Endothelial cell of umbilical vein (primary cell): ENCODE results near the gene ETV3L. TPM values are rescaled to one million over a fixed set of nuclear protein-coding genes. Genes with fewer than 3 reads are reported as not detected.

Experiments
- BruUV-seq: library from RNA; stranded (reverse); fragments of 400-500 nt; replicated peaks from 2 replicates; lab custom pipeline; 2021; lab: Mats Ljungman, UMichigan
- CTCF ChIA-PET: fragments of 300-600, 350-600 bp; sonication (Branson Sonifier 250); formaldehyde crosslinking; loops from one replicate; lab custom pipeline; 2021; ENCODE audit warnings: antibody characterized with exemption, inconsistent platforms; lab: Charles Lee
- POLR2A ChIA-PET: fragments of 300-600, 350-600 bp; sonication (Branson Sonifier 250); formaldehyde crosslinking; loops from one replicate; lab custom pipeline; 2021; ENCODE audit warnings: antibody characterized with exemption, inconsistent platforms; lab: Charles Lee
- DNase-seq: peaks from one replicate; pipeline ENCODE4 v3.0.0-alpha.2; 2011; ENCODE audit warnings: low read depth, low spot score
- FAIRE-seq: peaks from 2 replicates; lab custom pipeline; 2011; peaks lifted over from hg19 to GRCh38; lab: Jason Lieb, UNC
- H2AFZ ChIP-seq: 2 replicates; pipeline ENCODE4 v1.6.0; 2012; ENCODE audit warnings: low read depth, low read length, control low read depth, inconsistent platforms
- H3K27ac ChIP-seq: 2 replicates; pipeline ENCODE4 v1.5.1; 2011; ENCODE audit warnings: low read depth, mild to moderate bottlenecking, control low read depth, low read length, moderate library complexity; ENCODE audit not compliant: insufficient read depth
- H3K27me3 ChIP-seq, 2 experiments: 2 replicates each; pipeline versions ENCODE4 v1.6.0 to v1.6.1; 2011; ENCODE audit warnings: low read length in 2 of 2, mixed read lengths in 1 of 2; ENCODE audit not compliant: control insufficient read depth in 2 of 2, insufficient read depth in 2 of 2
- H3K36me3 ChIP-seq, 2 experiments: 2 replicates in 1 of 2; 3 replicates in 1 of 2; pipeline ENCODE4 v1.5.1; 2011; ENCODE audit warnings: low read length in 2 of 2, mild to moderate bottlenecking in 1 of 2, moderate library complexity in 1 of 2; ENCODE audit not compliant: control insufficient read depth in 2 of 2, insufficient read depth in 2 of 2; ENCODE audit errors: extremely low read depth in 1 of 2
- H3K4me1 ChIP-seq: 3 replicates; pipeline ENCODE4 v1.5.1; 2011; ENCODE audit warnings: mild to moderate bottlenecking, low read length; ENCODE audit not compliant: control insufficient read depth, insufficient read depth; ENCODE audit errors: extremely low read depth
- H3K4me2 ChIP-seq: 2 replicates; pipeline ENCODE4 v1.6.1; 2011; ENCODE audit warnings: low read length, control low read depth, mixed read lengths; ENCODE audit not compliant: insufficient read depth
- H3K4me3 ChIP-seq, 3 experiments: fragments of 200-600 bp in 1 of 3; sonication (generic), shearing (Covaris generic) in 1 of 3; replicated peaks in 1 of 3; 2 replicates each; pipeline ENCODE4 v1.5.1; 2011 to 2016; ENCODE audit warnings: control low read depth in 3 of 3, low read length in 3 of 3, mild to moderate bottlenecking in 2 of 3, inconsistent platforms in 1 of 3, low read depth in 1 of 3, moderate library complexity in 1 of 3; ENCODE audit not compliant: insufficient read depth in 1 of 3
- H3K79me2 ChIP-seq: 2 replicates; pipeline ENCODE4 v1.6.0; 2012; ENCODE audit warnings: low read length, inconsistent platforms; ENCODE audit not compliant: control insufficient read depth, insufficient read depth
- H3K9ac ChIP-seq: replicated peaks from 2 replicates; pipeline ENCODE3; 2011; ENCODE audit warnings: low read length, control low read depth; ENCODE audit not compliant: insufficient read depth; ENCODE audit errors: extremely low read depth
- H3K9me1 ChIP-seq: replicated peaks from 3 replicates; pipeline ENCODE4 v1.6.0; 2011; ENCODE audit warnings: mild to moderate bottlenecking, low read length; ENCODE audit not compliant: control insufficient read depth, insufficient read depth; ENCODE audit errors: extremely low read depth
- H3K9me3 ChIP-seq: replicated peaks from 2 replicates; pipeline ENCODE4 v1.5.1; 2012; ENCODE audit warnings: low read length, inconsistent platforms; ENCODE audit not compliant: control insufficient read depth, insufficient read depth
- H4K20me1 ChIP-seq: replicated peaks from 2 replicates; pipeline ENCODE3; 2011; ENCODE audit warnings: mild to moderate bottlenecking, low read length; ENCODE audit not compliant: control insufficient read depth, insufficient read depth; ENCODE audit errors: extremely low read depth
- EZH2 ChIP-seq: IDR thresholded peaks from 2 replicates; pipeline ENCODE4 v1.6.1; 2012; ENCODE audit warnings: borderline replicate concordance, low read depth, mild to moderate bottlenecking, moderate library complexity, low read length, inconsistent platforms; ENCODE audit not compliant: severe bottlenecking
- FOS ChIP-seq: IDR thresholded peaks from 2 replicates; pipeline ENCODE4 v1.6.1; 2011; ENCODE audit warnings: mild to moderate bottlenecking, low read length, moderate library complexity, borderline replicate concordance; ENCODE audit not compliant: insufficient read depth
- GATA2 ChIP-seq: IDR thresholded peaks from 2 replicates; pipeline ENCODE4 v1.7.0; 2011; ENCODE audit warnings: low read depth, mild to moderate bottlenecking, moderate library complexity, mixed read lengths, low read length; ENCODE audit not compliant: insufficient read length, insufficient read depth
- JUN ChIP-seq: IDR thresholded peaks from 2 replicates; pipeline ENCODE4 v1.6.1; 2011; ENCODE audit warnings: borderline replicate concordance, low read depth; ENCODE audit not compliant: insufficient read length, insufficient read depth
- MYC ChIP-seq: IDR thresholded peaks from one replicate; pipeline ENCODE4 v1.6.1; 2011; ENCODE audit warnings: mild to moderate bottlenecking, low read depth, low read length
- POLR2A ChIP-seq: IDR thresholded peaks from 2 replicates; pipeline ENCODE4 v1.6.1; 2012; ENCODE audit warnings: low read depth, mild to moderate bottlenecking, control low read depth, low read length
- POLR2AphosphoS5 ChIP-seq: IDR thresholded peaks from 2 replicates; pipeline ENCODE4 v1.6.1; 2012; ENCODE audit warnings: low read depth, mild to moderate bottlenecking, control low read depth, low read length, moderate library complexity; ENCODE audit not compliant: insufficient read depth
- dilution Hi-C: fragments of 300-500 bp; cut with MboI; formaldehyde crosslinking; loops from one replicate; pipeline ENCODE4 v1.15.0; 2019; ENCODE audit warnings: low sequenced_read_pairs; ENCODE audit not compliant: extremely low pct_ligation_motif_present
- intact Hi-C: fragments of 100-400 bp; cut with micrococcal nuclease; formaldehyde crosslinking; loops from one replicate; pipeline ENCODE4 v1.10.0; 2022
- polyA plus RNA-seq, 4 experiments: library from polyadenylated mRNA; depleted of rRNA in 3 of 4; stranded (reverse) in 3 of 4; unstranded in 1 of 4; fragments of >200 nt; gene quantifications; 2 replicates each; pipeline versions ENCODE4 v1.2.1 to v1.2.3, GENCODE V29; 2011 to 2012; ENCODE audit warnings: missing spikeins in 1 of 4
- total RNA-seq: library from RNA; stranded (reverse); gene quantifications from 2 replicates; pipeline ENCODE4 v1.2.3, GENCODE V29; 2021
- TF ChIP-seq, protein P1 (sequence below): IDR thresholded peaks from 2 replicates; pipeline ENCODE4 v1.6.1; 2011; ENCODE audit not compliant: insufficient read depth, insufficient read length
- TF ChIP-seq, protein P2 (sequence below), 2 donors: IDR thresholded peaks; 1 replicate in 1 of 2; 2 replicates in 1 of 2; pipeline ENCODE4 v1.5.1; 2011; ENCODE audit warnings: low read length in 2 of 2, mild to moderate bottlenecking in 2 of 2, moderate library complexity in 2 of 2, control low read depth in 1 of 2, inconsistent platforms in 1 of 2, low read depth in 1 of 2; ENCODE audit not compliant: insufficient read depth in 1 of 2; ENCODE audit errors: extremely low read depth in 1 of 2

ETV3L gene
- total and polyA plus RNA-seq, 2 donors (not counting 3 experiments of a cell fraction or from before 2014, with no cell fraction given) = not detected

DNA sequence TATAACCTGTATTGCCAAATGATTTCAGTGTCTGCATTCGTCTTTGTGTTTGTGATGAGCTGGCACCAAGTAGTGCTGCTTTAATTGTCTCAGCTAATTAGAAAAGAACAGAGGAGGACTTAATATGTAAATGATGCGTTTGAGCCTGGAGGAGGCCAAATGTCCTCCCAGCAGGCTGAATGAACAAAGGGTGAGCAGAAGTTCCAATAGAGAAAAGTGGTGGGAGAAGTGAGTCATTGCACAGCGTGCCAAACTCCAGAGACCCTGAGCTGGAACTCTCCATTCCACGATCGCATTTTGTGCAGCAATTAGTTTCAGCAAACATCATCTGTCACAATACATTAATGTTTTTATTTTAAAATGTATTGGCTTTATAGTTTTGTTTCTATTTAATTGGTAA is 17.9 kb downstream of the ETV3L start:
- Histone ChIP-seq H3K4me3 (no peak overlapping the region), H3K9ac (no peak overlapping the region), H3K27ac (no peak overlapping the region), H3K79me2 (no peaks in the 10 kb centered on the region), H3K27me3 (peaks cover 2 to 4% of the 10 kb centered on the region in 2 experiments), H3K36me3 (no peaks in the 10 kb centered on the region), H3K9me3 (no peaks in the 10 kb centered on the region), H4K20me1 (no peaks in the 10 kb centered on the region), H2AFZ (no peak overlapping the region), H3K9me1 (no peaks in the 10 kb centered on the region), H3K4me1 (no peaks in the 10 kb centered on the region), H3K4me2 (no peak overlapping the region)
- no TSS peak for BruUV-seq
- dilution Hi-C loops = no loop called here
- no peak for DNase-seq
- ChIA-PET CTCF (interaction anchor here (1.7 to 3.4 kb wide), 2 partner anchors 9 to 75 kb away, joined by 8 to 37 read pairs; no protein-coding TSS in a partner anchor), POLR2A (no interaction called here)
- FAIRE-seq = no peak
- intact Hi-C loops = no loop called here
- TF ChIP-seq JUN (no peak), POLR2A (no peak), FOS (no peak), EZH2 (no peak), MYC (no peak), GATA2 (no peak), POLR2AphosphoS5 (no peak)
- TF ChIP-seq, protein P1, sequence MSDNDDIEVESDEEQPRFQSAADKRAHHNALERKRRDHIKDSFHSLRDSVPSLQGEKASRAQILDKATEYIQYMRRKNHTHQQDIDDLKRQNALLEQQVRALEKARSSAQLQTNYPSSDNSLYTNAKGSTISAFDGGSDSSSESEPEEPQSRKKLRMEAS = no peak
- TF ChIP-seq, protein P2, sequence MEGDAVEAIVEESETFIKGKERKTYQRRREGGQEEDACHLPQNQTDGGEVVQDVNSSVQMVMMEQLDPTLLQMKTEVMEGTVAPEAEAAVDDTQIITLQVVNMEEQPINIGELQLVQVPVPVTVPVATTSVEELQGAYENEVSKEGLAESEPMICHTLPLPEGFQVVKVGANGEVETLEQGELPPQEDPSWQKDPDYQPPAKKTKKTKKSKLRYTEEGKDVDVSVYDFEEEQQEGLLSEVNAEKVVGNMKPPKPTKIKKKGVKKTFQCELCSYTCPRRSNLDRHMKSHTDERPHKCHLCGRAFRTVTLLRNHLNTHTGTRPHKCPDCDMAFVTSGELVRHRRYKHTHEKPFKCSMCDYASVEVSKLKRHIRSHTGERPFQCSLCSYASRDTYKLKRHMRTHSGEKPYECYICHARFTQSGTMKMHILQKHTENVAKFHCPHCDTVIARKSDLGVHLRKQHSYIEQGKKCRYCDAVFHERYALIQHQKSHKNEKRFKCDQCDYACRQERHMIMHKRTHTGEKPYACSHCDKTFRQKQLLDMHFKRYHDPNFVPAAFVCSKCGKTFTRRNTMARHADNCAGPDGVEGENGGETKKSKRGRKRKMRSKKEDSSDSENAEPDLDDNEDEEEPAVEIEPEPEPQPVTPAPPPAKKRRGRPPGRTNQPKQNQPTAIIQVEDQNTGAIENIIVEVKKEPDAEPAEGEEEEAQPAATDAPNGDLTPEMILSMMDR (IDR thresholded peaks at IDR 0.05; ENCODE audit: extremely low read depth in 1 of 2, insufficient read depth in 1 of 2, low read depth in 1 of 2, low read length in 2 of 2) = no peak
